MCF 10A (cell line): ENCODE results near the gene IGF1R. TPM values are rescaled to one million over a fixed set of nuclear protein-coding genes. Genes with fewer than 3 reads are reported as not detected.
"Not testable (repeated sequence)": the region's sequence is repeated elsewhere in the genome, so short reads cannot be mapped to it uniquely, and the experiment has no call there.

Source experiments
- BruUV-seq: library from RNA; stranded (reverse); fragments of 400-500 nt; replicated peaks from 2 replicates; lab custom pipeline; 2021; lab: Mats Ljungman, UMichigan
- CTCF ChIA-PET: fragments of 300-600 bp; sonication (Branson Sonifier 250); formaldehyde crosslinking; extraction: SDS; loops from one replicate; lab custom pipeline; 2021; ENCODE audit warnings: antibody characterized with exemption, inconsistent platforms; lab: Yijun Ruan, JAX
- POLR2A ChIA-PET: fragments of 300-600, 350-650 bp; sonication (Branson Sonifier 250); formaldehyde crosslinking; extraction: SDS; loops from one replicate; lab custom pipeline; 2020; ENCODE audit warnings: antibody characterized with exemption, inconsistent platforms; lab: Yijun Ruan, JAX
- DNase-seq: peaks from one replicate; pipeline ENCODE4 v3.0.0-alpha.2; 2018; ENCODE audit not compliant: unreplicated experiment
- H3K27ac Mint-ChIP-seq: one replicate; pipeline ENCODE4 v1.8.0; 2022; ENCODE audit warnings: mild to moderate bottlenecking, low read depth, mixed read lengths; ENCODE audit not compliant: unreplicated experiment
- H3K27me3 Mint-ChIP-seq: one replicate; pipeline ENCODE4 v1.8.0; 2022; ENCODE audit warnings: mixed read lengths; ENCODE audit not compliant: insufficient read depth, unreplicated experiment
- H3K36me3 Mint-ChIP-seq: one replicate; pipeline ENCODE4 v1.8.0; 2022; ENCODE audit warnings: mild to moderate bottlenecking, moderate library complexity, mixed read lengths; ENCODE audit not compliant: insufficient read depth, unreplicated experiment
- H3K4me1 Mint-ChIP-seq: one replicate; pipeline ENCODE4 v1.8.0; 2022; ENCODE audit warnings: mixed read lengths; ENCODE audit not compliant: insufficient read depth, unreplicated experiment
- H3K4me3 Mint-ChIP-seq: one replicate; pipeline ENCODE4 v1.8.0; 2022; ENCODE audit warnings: mild to moderate bottlenecking, moderate library complexity, mixed read lengths; ENCODE audit not compliant: unreplicated experiment
- H3K9me3 Mint-ChIP-seq: one replicate; pipeline ENCODE4 v1.8.0; 2022; ENCODE audit warnings: mixed read lengths; ENCODE audit not compliant: unreplicated experiment
- CTCF ChIP-seq: fragments of 200-600 bp; IDR thresholded peaks from one replicate; pipeline ENCODE4 v1.8.0; 2022; ENCODE audit warnings: antibody characterized with exemption, mild to moderate bottlenecking; ENCODE audit not compliant: unreplicated experiment
- intact Hi-C: fragments of 100-400 bp; cut with micrococcal nuclease; formaldehyde crosslinking; loops from 2 replicates; pipeline ENCODE4 v1.14.1; 2022
- total RNA-seq: library from RNA; stranded (reverse); gene quantifications from 2 replicates; pipeline ENCODE4 v1.2.3, GENCODE V29; 2022

IGF1R gene
- total RNA-seq, 1 experiment from 2014 or later, result 53.3 TPM

- CTCF ChIA-PET, result interaction anchor here (0.7 to 1.0 kb wide), 2 partner anchors 60 to 819 kb away, joined by 4 read pairs; no protein-coding TSS in a partner anchor
- Mint-ChIP-seq H3K27ac (no peak overlapping the region), H3K36me3 (no peaks in the 10 kb centered on the region), H3K4me1 (no peaks in the 10 kb centered on the region), H3K27me3 (peaks cover 12% of the 10 kb centered on the region), H3K9me3 (peaks cover 17% of the 10 kb centered on the region), H3K4me3 (no peak overlapping the region)
- intact Hi-C loops, result no loop called here
- DNase-seq, result no peak
- TF ChIP-seq CTCF, result no peak
- POLR2A ChIA-PET, result no interaction called here
- no TSS peak for BruUV-seq
Observed at GRCh38 chr15:98997755-98998154, 349.4 kb downstream of the IGF1R start.

GRCh38 chr15:98998279-98998678 is 349.9 kb downstream of the IGF1R start:
- CTCF ChIA-PET, result interaction anchor here (0.7 to 1.0 kb wide), 3 partner anchors 10 to 820 kb away, joined by 3 to 4 read pairs (median 4); no protein-coding TSS in a partner anchor
- no peak for TF ChIP-seq CTCF
- H3K4me3 Mint-ChIP-seq, result no peak overlapping the region

GRCh38 chr15:98999233-98999632 is 350.9 kb downstream of the IGF1R start:
- CTCF ChIA-PET, result interaction anchor here (0.6 to 1.0 kb wide), 3 partner anchors 11 to 550 kb away, joined by 3 read pairs; no protein-coding TSS in a partner anchor
- peaks cover 12% of the 10 kb centered on the region for H3K27me3 Mint-ChIP-seq
- H3K4me3 Mint-ChIP-seq, result no peak overlapping the region
- peaks cover 17% of the 10 kb centered on the region for H3K9me3 Mint-ChIP-seq
- no peaks in the 10 kb centered on the region for H3K36me3 Mint-ChIP-seq
- DNase-seq, result no peak
- H3K27ac Mint-ChIP-seq, result no peak overlapping the region
- POLR2A ChIA-PET, result interaction anchor here (0.6 kb wide), 1 partner anchor 67 kb away, joined by 3 read pairs; no protein-coding TSS in a partner anchor
- H3K4me1 Mint-ChIP-seq, result no peaks in the 10 kb centered on the region
- no TSS peak for BruUV-seq
- TF ChIP-seq CTCF, result no peak
- intact Hi-C loops, result no loop called here

More at GRCh38 chr15:98998279-98998678, 349.9 kb downstream of the IGF1R start:
- no TSS peak for BruUV-seq
- intact Hi-C loops, result no loop called here
- H3K36me3 Mint-ChIP-seq, result no peaks in the 10 kb centered on the region
- no peak overlapping the region for H3K27ac Mint-ChIP-seq
- POLR2A ChIA-PET, result no interaction called here
- no peak for DNase-seq
- H3K9me3 Mint-ChIP-seq, result peaks cover 17% of the 10 kb centered on the region
- H3K27me3 Mint-ChIP-seq, result peaks cover 12% of the 10 kb centered on the region
- H3K4me1 Mint-ChIP-seq, result no peaks in the 10 kb centered on the region

GRCh38 chr15:99002226-99002625 is 353.9 kb downstream of the IGF1R start:
- no peaks in the 10 kb centered on the region for H3K36me3 Mint-ChIP-seq
- no peak overlapping the region for H3K4me3 Mint-ChIP-seq
- ChIA-PET CTCF (no interaction called here), POLR2A (no interaction called here)
- BruUV-seq, result no TSS peak
- no peaks in the 10 kb centered on the region for H3K27me3 Mint-ChIP-seq
- H3K4me1 Mint-ChIP-seq, result no peaks in the 10 kb centered on the region
- peaks cover 8% of the 10 kb centered on the region for H3K9me3 Mint-ChIP-seq
- intact Hi-C loops, result no loop called here
- no peak for TF ChIP-seq CTCF
- no peak for DNase-seq
- no peak overlapping the region for H3K27ac Mint-ChIP-seq

GRCh38 chr15:99003317-99003716 is 355.0 kb downstream of the IGF1R start:
- intact Hi-C loops, H3K4me3 Mint-ChIP-seq, H3K27me3 Mint-ChIP-seq, DNase-seq, H3K4me1 Mint-ChIP-seq, BruUV-seq, H3K36me3 Mint-ChIP-seq, POLR2A ChIA-PET, H3K27ac Mint-ChIP-seq: not testable (repeated sequence)
- peaks cover 12% of the 10 kb centered on the region for H3K9me3 Mint-ChIP-seq
- CTCF ChIA-PET, result interaction anchor here (0.5 to 1.0 kb wide), 2 partner anchors 11 to 115 kb away, joined by 3 to 4 read pairs; no protein-coding TSS in a partner anchor

GRCh38 chr15:99004998-99005974 is 356.9 kb downstream of the IGF1R start:
- BruUV-seq, H3K4me1 Mint-ChIP-seq, H3K27ac Mint-ChIP-seq, H3K4me3 Mint-ChIP-seq, DNase-seq, H3K27me3 Mint-ChIP-seq, intact Hi-C loops, H3K36me3 Mint-ChIP-seq, H3K9me3 Mint-ChIP-seq: not testable (repeated sequence)
- ChIA-PET CTCF (interaction anchor here (0.6 to 0.9 kb wide), 5 partner anchors 18 to 1069 kb away, joined by 3 read pairs; no protein-coding TSS in a partner anchor), POLR2A (interaction anchor here (0.6 kb wide), 1 partner anchor 23 kb away, joined by 3 read pairs; no protein-coding TSS in a partner anchor)
